Daoy (cell line): ENCODE results near the gene JPH3. TPM values are rescaled to one million over a fixed set of nuclear protein-coding genes. Genes with fewer than 3 reads are reported as not detected.
A peak's percentile ranks its signal among the peaks of the same experiment; 100 is the strongest.

ENCODE experiments used
- DNase-seq: peaks from one replicate; pipeline ENCODE4 v3.0.0-alpha.2; 2015; ENCODE audit warnings: low read depth
- total RNA-seq: library from RNA; depleted of rRNA; stranded (reverse); fragments of >200 nt; shearing (Covaris generic); gene quantifications from 2 replicates; pipeline ENCODE4 v1.2.3, GENCODE V29; 2014

JPH3 gene
- total RNA-seq, 1 experiment from 2014 or later = 6.2 TPM

DNA sequence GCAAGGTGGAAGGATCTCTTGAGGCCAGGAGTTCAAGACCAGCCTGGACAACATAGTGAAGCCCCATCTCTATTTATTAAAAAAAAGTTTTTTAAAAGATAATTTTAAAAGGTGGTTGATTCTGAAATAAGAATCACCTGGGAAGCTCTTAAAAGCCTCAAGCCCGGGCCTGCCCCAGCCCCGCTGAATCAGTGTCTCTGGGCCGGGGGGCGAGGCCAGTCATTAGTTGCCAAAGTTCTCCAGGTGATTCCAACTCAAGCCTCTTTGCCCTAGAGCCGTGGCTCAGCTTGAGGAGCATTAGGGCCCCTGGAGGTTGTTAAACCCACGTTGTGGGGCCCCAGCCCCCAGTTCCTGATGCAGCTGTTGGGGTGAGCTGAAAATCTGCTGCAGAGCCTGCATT, 24.6 kb downstream of the JPH3 start:
- no peak for DNase-seq

- DNase-seq = no peak
Measured at GRCh38 chr16:87627542-87628245, 25.4 kb downstream of the JPH3 start.

GRCh38 chr16:87628246-87628923, 26.1 kb downstream of the JPH3 start:
- DNase-seq = no peak

GRCh38 chr16:87628940-87629339, 26.6 kb downstream of the JPH3 start:
- peak; percentile 93 for DNase-seq

DNA sequence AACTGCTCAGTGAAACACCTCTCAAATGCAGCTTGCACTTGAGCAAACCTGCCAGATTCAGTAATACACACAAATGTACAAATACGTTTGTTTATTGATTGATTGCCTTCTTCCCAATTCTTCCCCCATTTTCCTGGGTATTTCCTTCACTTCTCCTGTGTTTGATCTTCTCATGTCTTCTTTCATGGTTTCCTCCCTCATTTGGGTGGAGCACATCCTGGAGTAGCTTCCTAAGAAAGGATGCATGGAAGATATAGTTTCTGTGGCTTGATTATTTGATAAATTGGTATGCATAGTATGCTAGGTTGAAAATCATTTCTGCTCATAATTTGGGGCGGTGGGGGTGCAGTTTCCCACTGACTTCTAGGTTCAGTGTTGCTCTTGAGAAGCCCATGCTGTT, 28.8 kb downstream of the JPH3 start:
- DNase-seq = no peak

DNA sequence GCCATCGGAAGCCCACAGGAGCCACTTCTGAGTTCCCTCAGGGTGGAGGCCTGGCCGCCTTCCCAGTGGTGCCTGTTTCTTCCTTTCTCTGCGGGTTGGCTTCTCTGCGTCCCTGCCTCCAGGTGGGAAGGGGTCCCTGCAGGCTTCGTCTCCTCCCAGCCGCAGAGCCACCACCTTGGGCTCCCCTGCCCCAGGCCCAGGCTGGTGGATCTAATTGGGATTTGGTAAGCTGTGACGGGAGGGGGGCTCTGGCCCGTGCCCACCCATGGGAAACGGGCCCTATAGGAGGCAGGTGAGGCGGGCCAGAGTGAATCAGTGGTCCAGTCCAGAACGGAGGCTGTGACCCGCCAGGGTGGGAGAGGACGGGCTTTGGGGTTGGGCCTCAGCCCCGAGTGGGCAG, 32.1 kb downstream of the JPH3 start:
- DNase-seq = no peak

DNA sequence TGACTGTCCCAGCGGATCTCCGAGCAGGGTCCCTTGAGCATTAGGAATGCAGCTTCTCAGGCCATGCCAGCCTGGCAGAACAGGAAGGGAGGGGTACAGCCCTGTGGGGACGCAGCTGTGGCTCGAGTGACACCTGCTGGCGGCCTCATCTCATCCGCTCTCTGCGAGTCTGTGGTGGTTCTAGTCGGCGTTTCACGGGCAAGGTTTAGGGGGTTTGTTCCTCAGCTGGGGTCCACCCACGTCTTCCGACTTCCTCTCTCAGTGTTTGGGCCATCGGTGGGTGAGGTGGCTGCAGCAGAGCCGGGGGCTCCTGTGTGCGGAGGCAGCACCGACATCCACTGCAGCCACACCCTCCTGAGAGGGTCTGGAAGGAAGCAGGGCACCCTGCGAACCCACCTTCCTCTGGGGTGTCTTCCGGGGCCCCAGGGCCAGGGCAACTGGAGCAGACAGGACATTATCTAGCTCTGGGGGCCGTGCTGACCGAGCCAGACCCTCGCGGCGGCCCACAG, 33.3 kb downstream of the JPH3 start:
- peak; percentile 71 for DNase-seq

GRCh38 chr16:87636050-87636684, 33.9 kb downstream of the JPH3 start:
- DNase-seq = peak; percentile 88

DNA sequence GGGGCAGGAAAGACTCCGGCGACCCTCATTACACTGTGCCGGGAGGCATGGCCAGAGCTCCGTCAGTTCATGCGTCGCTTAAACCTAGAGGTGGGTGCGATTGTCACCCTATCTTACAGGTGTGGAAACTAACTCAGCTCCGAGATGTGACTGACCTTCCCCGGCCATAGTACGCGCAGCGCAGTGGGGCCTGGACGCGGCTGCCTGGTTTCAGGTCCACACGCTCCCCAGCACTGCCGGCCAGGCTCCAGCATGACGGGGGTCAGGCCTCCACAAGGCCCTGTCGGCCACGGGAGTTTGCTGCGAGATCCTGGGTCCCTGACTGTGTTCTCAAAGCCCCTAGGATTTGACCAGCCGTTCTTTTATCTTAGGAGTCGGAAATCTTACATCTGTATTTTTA, 34.4 kb downstream of the JPH3 start:
- DNase-seq = no peak

GRCh38 chr16:87637357-87637756, 35.0 kb downstream of the JPH3 start:
- DNase-seq = no peak

DNA sequence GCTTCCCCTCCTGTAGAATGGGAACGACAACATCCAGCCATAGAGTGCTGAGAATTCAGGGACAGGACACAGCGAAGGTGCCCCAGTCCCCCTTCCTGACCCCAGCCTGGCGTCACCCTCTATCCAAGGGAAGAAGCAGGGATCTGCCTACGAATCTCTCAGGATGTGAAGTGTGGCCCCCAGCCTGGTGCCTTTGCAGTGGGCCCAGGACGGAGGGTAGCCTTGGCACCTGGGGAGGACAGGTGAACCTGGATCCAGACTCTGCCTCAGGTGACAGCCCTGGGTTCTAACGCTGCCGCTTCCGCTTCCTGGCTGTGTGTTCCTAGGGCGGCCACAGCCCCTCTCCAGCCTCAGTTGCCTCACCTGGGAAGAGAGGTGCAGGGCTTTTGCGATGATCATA, 36.4 kb downstream of the JPH3 start:
- no peak for DNase-seq

DNA sequence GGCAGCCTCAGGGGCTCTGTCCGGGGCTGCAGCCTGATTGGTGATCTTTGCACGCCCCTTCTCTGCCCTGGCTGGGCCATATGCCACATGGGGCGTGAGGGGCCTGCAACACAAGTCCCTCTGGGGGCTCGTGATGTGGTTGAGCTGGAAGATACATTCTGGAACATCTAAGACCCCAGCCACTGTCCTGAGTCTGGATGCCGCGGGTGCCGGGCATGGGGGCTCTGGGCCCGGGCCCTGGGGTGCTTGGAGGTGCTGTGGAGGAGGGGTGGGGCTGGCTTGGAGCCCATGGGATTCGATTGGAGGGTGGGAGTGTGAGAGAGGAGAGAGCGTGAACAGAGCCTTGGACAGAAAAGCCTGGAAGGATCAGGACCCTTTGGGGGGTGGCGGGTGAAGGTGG, 39.4 kb downstream of the JPH3 start:
- no peak for DNase-seq

- DNase-seq = no peak
Measured at GRCh38 chr16:87642491-87642890, 40.2 kb downstream of the JPH3 start.

GRCh38 chr16:87644186-87644585, 41.9 kb downstream of the JPH3 start:
- no peak for DNase-seq

DNA sequence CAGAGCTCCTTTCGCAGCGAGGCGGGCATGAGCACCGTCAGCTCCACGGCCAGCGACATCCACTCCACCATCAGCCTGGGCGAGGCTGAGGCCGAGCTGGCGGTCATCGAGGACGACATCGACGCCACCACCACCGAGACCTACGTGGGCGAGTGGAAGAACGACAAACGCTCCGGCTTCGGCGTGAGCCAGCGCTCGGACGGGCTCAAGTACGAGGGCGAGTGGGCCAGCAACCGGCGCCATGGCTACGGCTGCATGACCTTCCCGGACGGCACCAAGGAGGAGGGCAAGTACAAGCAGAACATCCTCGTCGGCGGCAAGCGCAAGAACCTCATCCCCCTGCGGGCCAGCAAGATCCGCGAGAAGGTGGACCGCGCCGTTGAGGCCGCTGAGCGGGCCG, 42.3 kb downstream of the JPH3 start:
- DNase-seq = no peak

DNA sequence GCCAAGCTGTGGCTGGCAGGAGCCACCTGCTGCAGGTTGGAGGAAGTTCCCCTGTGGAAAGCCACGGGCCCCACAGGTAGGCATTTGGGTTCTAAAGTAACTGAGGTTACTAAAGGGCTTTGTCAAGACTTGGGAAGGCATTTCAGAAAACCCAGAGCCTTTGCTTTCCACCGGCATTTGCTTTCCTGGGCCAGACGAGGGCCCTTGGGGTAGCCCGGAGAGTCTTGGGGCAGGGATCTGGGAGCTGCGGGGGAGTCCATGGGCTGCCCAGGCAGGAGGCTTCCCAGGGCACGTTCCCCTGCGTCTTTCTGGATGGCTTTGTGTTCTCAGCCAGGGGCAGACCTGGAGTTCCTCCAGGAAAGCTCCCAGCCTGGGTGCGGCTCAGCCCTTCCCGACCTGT, 43.5 kb downstream of the JPH3 start:
- no peak for DNase-seq

GRCh38 chr16:87647431-87648185, 45.3 kb downstream of the JPH3 start:
- DNase-seq = no peak

- DNase-seq = peak; percentile 34
Measured at GRCh38 chr16:87648236-87648635, 45.9 kb downstream of the JPH3 start.

DNA sequence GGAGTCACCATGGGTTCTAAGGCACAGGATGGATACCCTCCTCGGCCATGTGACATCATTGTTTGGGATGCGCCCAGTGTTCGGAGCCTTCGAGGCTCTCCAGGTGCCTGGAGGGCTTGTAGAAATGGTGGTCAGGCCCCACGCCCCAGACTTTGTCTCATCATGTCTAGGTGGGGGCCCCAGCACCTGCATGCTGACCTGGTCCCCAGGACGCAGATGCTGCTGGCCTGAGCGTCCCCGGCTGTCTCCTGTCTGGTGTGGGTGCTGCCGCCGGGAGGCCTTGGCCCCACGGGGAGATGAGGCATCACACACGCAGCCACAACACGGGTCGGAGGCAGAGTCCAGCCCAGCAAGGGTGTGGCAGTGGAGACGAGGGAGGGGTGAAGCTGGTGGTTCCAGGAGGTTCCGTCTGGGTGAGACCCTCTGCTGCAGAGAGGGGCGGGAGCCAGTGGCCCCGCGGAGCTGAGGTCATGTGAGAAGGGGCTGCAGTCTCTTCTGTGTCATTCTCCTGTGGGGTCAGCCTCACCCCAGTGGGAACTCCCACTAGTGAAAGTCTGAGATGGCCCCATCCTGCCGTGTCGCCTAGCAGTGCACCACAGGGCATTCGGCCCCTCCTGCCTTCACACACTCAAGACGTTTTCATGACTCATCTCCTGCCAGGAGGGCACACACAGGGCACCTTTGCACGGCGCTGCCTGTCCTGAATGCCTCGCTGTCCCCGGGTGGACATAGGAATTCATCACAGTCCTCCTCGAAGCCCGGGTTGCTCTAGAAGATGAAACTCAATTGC, 46.6 kb downstream of the JPH3 start:
- DNase-seq = no peak

DNA sequence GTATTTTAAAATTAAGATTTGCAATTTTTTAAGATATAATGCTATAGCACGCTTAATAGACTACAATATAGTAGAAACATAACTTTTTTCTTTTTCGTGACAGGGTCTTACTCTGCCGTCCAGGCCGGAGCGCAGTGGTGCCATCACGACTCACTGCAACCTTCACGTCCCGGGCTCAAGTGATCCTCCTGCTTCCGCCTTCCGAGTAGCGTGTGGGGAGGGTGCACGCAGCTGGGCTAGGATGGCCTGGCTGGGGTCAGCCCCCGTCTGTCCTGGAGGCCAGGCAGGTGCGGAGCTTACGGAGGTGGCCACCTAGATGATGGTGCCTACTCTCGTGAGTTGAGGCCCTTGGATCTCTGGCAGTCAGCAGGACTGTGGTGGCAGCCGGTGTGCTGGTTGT, 50.1 kb downstream of the JPH3 start:
- no peak for DNase-seq

DNA sequence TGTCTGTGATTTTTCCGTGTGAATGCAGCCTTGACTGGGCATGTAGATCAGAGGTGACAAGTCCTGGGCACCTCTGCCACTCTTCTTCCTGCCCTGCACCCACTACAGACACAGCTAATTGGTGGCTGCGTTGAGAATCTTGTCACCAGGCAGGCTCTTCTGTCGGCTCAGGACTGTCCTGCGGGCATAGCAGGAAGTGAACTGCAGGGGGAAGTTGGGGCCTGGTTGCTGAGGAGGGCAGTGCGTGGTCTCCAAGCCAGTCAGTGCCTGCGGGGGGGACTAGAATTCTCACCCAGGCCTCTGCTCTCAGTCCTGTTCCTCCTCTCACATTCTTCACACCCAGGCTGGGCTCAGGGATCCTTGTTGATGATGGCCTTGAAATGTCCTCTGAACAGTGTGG, 50.5 kb downstream of the JPH3 start:
- no peak for DNase-seq
